Neural cell (in vitro differentiated cells): Measurements from ENCODE around the gene PSMG3. TPM values are rescaled to one million over a fixed set of nuclear protein-coding genes. Genes with fewer than 3 reads are reported as not detected.

Source experiments
- H2AFZ ChIP-seq: fragments of 200-600, 300-800 bp; sonication (generic), shearing (Covaris generic); 2 replicates; pipeline ENCODE4 v1.6.0; 2014; ENCODE audit warnings: low read depth, mild to moderate bottlenecking, antibody characterized with exemption, low read length, moderate library complexity
- H3F3A ChIP-seq: fragments of 200-600 bp; shearing (Covaris generic); 2 replicates; pipeline ENCODE4 v1.6.1; 2016; ENCODE audit warnings: mild to moderate bottlenecking, moderate library complexity, mixed read lengths, antibody characterized with exemption, low read length; ENCODE audit not compliant: insufficient read depth, poor library complexity, severe bottlenecking
- H3K27ac ChIP-seq: fragments of 200-600, 300-800 bp; sonication (generic), shearing (Covaris generic); 2 replicates; pipeline ENCODE4 v1.5.1; 2014; ENCODE audit warnings: mild to moderate bottlenecking, low read length, moderate library complexity
- H3K27me3 ChIP-seq: fragments of 300-800, 200-600 bp; sonication (generic), shearing (Covaris generic); 2 replicates; pipeline ENCODE4 v1.6.0; 2014; ENCODE audit warnings: mild to moderate bottlenecking, low read depth, low read length, moderate library complexity; ENCODE audit not compliant: insufficient read depth
- H3K36me3 ChIP-seq: fragments of 300-800, 200-600 bp; sonication (generic), shearing (Covaris generic); 2 replicates; pipeline ENCODE4 v1.5.1; 2014; ENCODE audit warnings: mild to moderate bottlenecking, antibody characterized with exemption, low read length, moderate library complexity; ENCODE audit not compliant: insufficient read depth
- H3K4me2 ChIP-seq: fragments of 300-800, 200-600 bp; sonication (generic), shearing (Covaris generic); 2 replicates; pipeline ENCODE4 v1.6.0; 2014; ENCODE audit warnings: mild to moderate bottlenecking, low read length
- H3K4me3 ChIP-seq: fragments of 300-800, 200-600 bp; sonication (generic), shearing (Covaris generic); 2 replicates; pipeline ENCODE4 v1.5.1; 2014; ENCODE audit warnings: mild to moderate bottlenecking, low read length, moderate library complexity
- H3K79me2 ChIP-seq: fragments of 200-600 bp; shearing (Covaris generic); replicated peaks from 2 replicates; pipeline ENCODE4 v1.6.0; 2014; ENCODE audit warnings: mild to moderate bottlenecking, low read length, moderate library complexity; ENCODE audit not compliant: insufficient read depth
- H3K9ac ChIP-seq: fragments of 300-800, 200-600 bp; sonication (generic), shearing (Covaris generic); 2 replicates; pipeline ENCODE4 v1.6.1; 2016; ENCODE audit warnings: mild to moderate bottlenecking, low read length, mixed read lengths
- H3K9me2 ChIP-seq: fragments of 200-600 bp; shearing (Covaris generic); 2 replicates; pipeline ENCODE4 v1.6.1; 2016; ENCODE audit warnings: mild to moderate bottlenecking, low read length, mixed read lengths; ENCODE audit not compliant: insufficient read depth
- H3K9me3 ChIP-seq: fragments of 200-600, 300-800 bp; sonication (generic), shearing (Covaris generic); 2 replicates; pipeline ENCODE4 v1.6.1; 2016; ENCODE audit warnings: mild to moderate bottlenecking, mixed run types, low read length, moderate library complexity, mixed read lengths
- H4K20me1 ChIP-seq: fragments of 200-600 bp; shearing (Covaris generic); 2 replicates; pipeline ENCODE4 v1.6.1; 2016; ENCODE audit warnings: mild to moderate bottlenecking, mixed run types; ENCODE audit not compliant: insufficient read depth
- CTCF ChIP-seq: fragments of 450-650 bp; IDR thresholded peaks from 2 replicates; pipeline ENCODE4 v1.5.1; 2014; ENCODE audit warnings: antibody characterized with exemption, mild to moderate bottlenecking, moderate library complexity; ENCODE audit not compliant: poor library complexity, severe bottlenecking
- EP300 ChIP-seq: fragments of 450-650 bp; conservative IDR thresholded peaks from 2 replicates; pipeline ENCODE4 v1.6.1; 2014; ENCODE audit warnings: antibody characterized with exemption, mild to moderate bottlenecking, moderate library complexity; ENCODE audit not compliant: poor library complexity, severe bottlenecking
- EZH2 ChIP-seq: fragments of 200-600, 300-800 bp; shearing (Covaris generic), sonication (generic); IDR thresholded peaks from 2 replicates; pipeline ENCODE4 v1.6.1; 2014; ENCODE audit warnings: antibody characterized with exemption, low read length, borderline replicate concordance, mild to moderate bottlenecking; ENCODE audit not compliant: insufficient read depth, poor library complexity, severe bottlenecking
- MXI1 ChIP-seq: fragments of 450-650 bp; conservative IDR thresholded peaks from 2 replicates; pipeline ENCODE4 v1.6.1; 2014; ENCODE audit warnings: antibody characterized with exemption, mild to moderate bottlenecking; ENCODE audit not compliant: poor library complexity, severe bottlenecking
- RAD21 ChIP-seq: fragments of 450-650 bp; conservative IDR thresholded peaks from 2 replicates; pipeline ENCODE4 v1.6.1; 2014; ENCODE audit warnings: antibody characterized with exemption, mild to moderate bottlenecking, moderate library complexity
- REST ChIP-seq: IDR thresholded peaks from 2 replicates; pipeline ENCODE4 v1.6.1; 2012; ENCODE audit warnings: borderline replicate concordance
- SMC3 ChIP-seq: fragments of 450-650 bp; conservative IDR thresholded peaks from 2 replicates; pipeline ENCODE4 v1.6.1; 2014; ENCODE audit warnings: antibody characterized with exemption, mild to moderate bottlenecking, moderate library complexity; ENCODE audit not compliant: poor library complexity
- TAF1 ChIP-seq: IDR thresholded peaks from 2 replicates; pipeline ENCODE4 v1.6.1; 2012; ENCODE audit warnings: low read depth
- polyA plus RNA-seq: library from polyadenylated mRNA; depleted of rRNA; stranded (reverse); fragments of >200 nt; gene quantifications from 2 replicates; pipeline ENCODE4 v1.2.3, GENCODE V29; 2014

Gene PSMG3
- polyA plus RNA-seq, 1 donor from 2014 or later: 50.6 TPM

DNA sequence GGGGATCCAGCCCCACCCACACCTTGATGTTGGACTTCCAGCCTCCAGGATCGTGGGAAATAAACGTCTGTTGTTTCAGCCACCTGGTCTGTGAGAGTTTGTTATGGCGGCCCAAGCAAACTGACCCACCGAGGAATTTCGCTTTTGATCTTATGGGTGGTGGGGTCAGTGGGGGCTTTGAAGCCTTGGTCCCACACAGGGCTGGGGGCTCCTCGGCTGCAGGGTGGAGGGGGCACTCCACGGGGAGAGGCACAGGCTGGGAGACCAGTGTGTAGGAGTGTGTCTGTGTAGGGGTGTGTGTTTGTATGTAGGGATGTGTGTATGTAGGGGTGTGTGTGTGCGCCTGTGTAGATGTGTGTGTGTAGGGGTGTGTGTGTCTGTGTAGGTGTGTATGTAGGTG, 48.1 kb upstream of the PSMG3 start:
- Histone ChIP-seq H3K9me3 (no peaks in the 10 kb centered on the region), H3F3A (no peaks in the 10 kb centered on the region), H3K36me3 (no peaks in the 10 kb centered on the region), H3K79me2 (no peaks in the 10 kb centered on the region), H4K20me1 (no peaks in the 10 kb centered on the region), H3K4me3 (no peak overlapping the region), H3K27ac (no peak overlapping the region), H3K9ac (no peak overlapping the region), H3K9me2 (no peaks in the 10 kb centered on the region), H3K4me2 (no peak overlapping the region), H3K27me3 (no peaks in the 10 kb centered on the region), H2AFZ (no peak overlapping the region)
- TF ChIP-seq TAF1: no peak

DNA sequence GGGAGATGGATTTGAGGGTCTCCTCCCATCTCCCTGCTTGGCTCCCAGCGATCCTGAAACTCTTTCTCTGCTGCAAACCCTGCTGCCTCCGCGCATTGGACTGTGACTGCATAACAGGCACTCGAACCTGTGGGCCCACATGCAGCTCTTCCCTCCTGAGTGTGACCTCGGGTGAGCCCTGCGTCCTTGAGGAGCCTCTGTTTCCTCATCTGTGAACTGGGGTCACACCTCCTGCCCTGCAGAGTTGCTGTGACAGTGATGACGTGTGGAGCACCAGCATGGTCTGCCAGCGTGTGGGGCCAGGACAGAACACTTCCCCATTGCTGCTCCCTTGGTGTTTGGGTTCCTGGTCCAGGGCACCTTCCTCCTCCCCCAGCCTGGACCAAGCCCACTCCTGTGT, 46.9 kb upstream of the PSMG3 start:
- no peak overlapping the region for H2AFZ ChIP-seq
- H3F3A ChIP-seq: no peaks in the 10 kb centered on the region
- no peaks in the 10 kb centered on the region for H3K79me2 ChIP-seq
- no peak overlapping the region for H3K4me2 ChIP-seq
- no peak overlapping the region for H3K4me3 ChIP-seq
- no peaks in the 10 kb centered on the region for H3K36me3 ChIP-seq
- no peaks in the 10 kb centered on the region for H3K9me3 ChIP-seq
- no peak overlapping the region for H3K9ac ChIP-seq
- TF ChIP-seq MXI1 (no peak), EP300 (no peak), EZH2 (no peak), SMC3 (no peak), REST (no peak), RAD21 (no peak)
- H3K27me3 ChIP-seq: no peaks in the 10 kb centered on the region
- no peaks in the 10 kb centered on the region for H4K20me1 ChIP-seq
- no peaks in the 10 kb centered on the region for H3K9me2 ChIP-seq
- H3K27ac ChIP-seq: no peak overlapping the region

DNA sequence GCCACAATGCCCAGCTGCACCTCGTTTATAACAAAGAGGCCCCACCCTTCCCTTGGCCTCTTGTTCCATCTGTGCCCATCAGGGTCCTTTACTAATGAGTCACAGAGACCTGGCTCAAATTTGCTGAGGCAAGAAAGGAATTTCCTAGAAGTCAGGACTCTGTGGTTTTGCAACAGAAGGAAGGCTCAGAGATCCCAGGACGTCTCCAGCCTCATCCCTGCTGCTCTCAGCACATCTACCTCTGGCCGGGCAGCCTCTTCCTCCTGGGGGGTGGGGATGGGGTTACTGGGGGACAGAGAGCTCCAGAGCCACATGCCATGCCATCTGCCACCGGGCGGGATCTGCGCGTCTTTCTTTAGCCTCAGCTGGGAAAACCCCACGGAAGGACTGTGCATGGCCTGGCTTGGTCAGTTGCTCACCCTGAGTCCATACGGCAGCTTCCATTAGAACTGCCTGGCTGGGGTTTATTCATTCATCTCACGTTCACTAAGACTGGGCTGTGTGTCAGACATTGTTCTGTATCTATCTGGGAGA, 41.9 kb upstream of the PSMG3 start:
- Histone ChIP-seq H4K20me1 (no peaks in the 10 kb centered on the region), H3K9ac (no peak overlapping the region), H3K4me2 (no peak overlapping the region), H3K27ac (no peak overlapping the region), H2AFZ (no peak overlapping the region), H3K4me3 (no peak overlapping the region), H3K9me3 (no peaks in the 10 kb centered on the region), H3K9me2 (no peaks in the 10 kb centered on the region), H3K79me2 (no peaks in the 10 kb centered on the region), H3K27me3 (no peaks in the 10 kb centered on the region), H3F3A (no peaks in the 10 kb centered on the region), H3K36me3 (no peaks in the 10 kb centered on the region)
- TF ChIP-seq MXI1: no peak
- TF ChIP-seq CTCF: no peak
- TF ChIP-seq EZH2: no peak
- TF ChIP-seq SMC3: no peak
- TF ChIP-seq RAD21: no peak
